Gastroesophageal sphincter (tissue), 4 donors: ENCODE measurements around the gene HLA-A. TPM values are rescaled to one million over a fixed set of nuclear protein-coding genes. Genes with fewer than 3 reads are reported as not detected.

Source experiments
- ATAC-seq: fragments of 150-250 bp; one replicate; pipeline ENCODE4 v1.9.1; 2016; ENCODE audit warnings: mild to moderate bottlenecking, moderate library complexity
- H3K27ac ChIP-seq, 4 donors: fragments of 200-600 bp; sonication (generic) in 3 of 4; 1 replicate in 3 of 4; 2 replicates in 1 of 4; pipeline ENCODE4 v1.5.1; 2016 to 2019
- H3K27me3 ChIP-seq: fragments of 200-600 bp; sonication (generic); one replicate; pipeline ENCODE4 v1.5.1; 2019
- H3K36me3 ChIP-seq, 2 donors: fragments of 200-600 bp; sonication (generic); one replicate each; pipeline ENCODE4 v1.5.1; 2019; ENCODE audit warnings: control low read depth in 1 of 2
- H3K4me1 ChIP-seq, 3 donors: fragments of 200-600 bp; sonication (generic); 1 replicate in 2 of 3; 2 replicates in 1 of 3; pipeline ENCODE4 v1.5.1; 2016 to 2019; ENCODE audit warnings: control low read depth in 2 of 3
- H3K4me3 ChIP-seq, 2 donors: fragments of 200-600 bp; sonication (generic); one replicate each; pipeline ENCODE4 v1.5.1; 2019; ENCODE audit warnings: mild to moderate bottlenecking in 1 of 2, moderate library complexity in 1 of 2
- H3K9me3 ChIP-seq, 3 donors: fragments of 200-600 bp; sonication (generic); one replicate each; pipeline ENCODE4 v1.5.1; 2017 to 2019; ENCODE audit warnings: control low read depth in 2 of 3
- CTCF ChIP-seq, 4 experiments: fragments of 200-600 bp in 2 of 4; fragments of 450-650 bp in 2 of 4; sonication (generic) in 1 of 4; IDR thresholded peaks; one replicate each; pipeline ENCODE4 v1.5.1; 2017 to 2019; ENCODE audit warnings: antibody characterized with exemption in 4 of 4, mild to moderate bottlenecking in 2 of 4, moderate library complexity in 2 of 4
- EP300 ChIP-seq: sonication (generic); formaldehyde crosslinking; IDR thresholded peaks from one replicate; pipeline ENCODE4 v1.6.1; 2017; ENCODE audit warnings: antibody characterized with exemption, mild to moderate bottlenecking
- POLR2A ChIP-seq, 2 donors: fragments of 450-650 bp; IDR thresholded peaks; one replicate each; pipeline ENCODE4 v1.6.1; 2017; ENCODE audit warnings: antibody characterized with exemption in 2 of 2, mild to moderate bottlenecking in 2 of 2, moderate library complexity in 1 of 2
- POLR2AphosphoS5 ChIP-seq: sonication (generic); formaldehyde crosslinking; IDR thresholded peaks from one replicate; pipeline ENCODE4 v1.6.1; 2017; ENCODE audit warnings: antibody characterized with exemption
- WGBS, 2 donors: methylation state at CpG; one replicate each; pipeline ENCODE4 v1.1.5; 2018; ENCODE audit warnings: low coverage in 1 of 2; 5-methylcytosine and 5-hydroxymethylcytosine counted together
- total RNA-seq, 4 donors: library from RNA; depleted of rRNA; stranded (reverse); fragments of >200 nt; gene quantifications; one replicate each; pipeline ENCODE4 v1.1.0, GENCODE V29; 2016

Gene HLA-A
- total RNA-seq, 4 donors from 2014 or later, result 281 to 626 (median 424) TPM

GRCh38 chr6:29946223-29947076 lies 4.1 kb downstream of the HLA-A start:
- no peak for ATAC-seq
- peaks cover 0 to 28% of the 10 kb centered on the region in 2 donors for H3K36me3 ChIP-seq
- WGBS, 2 donors, result 82 to 86% methylated on average over 5 to 6 of the region's 6 CpGs
- H3K27me3 ChIP-seq, result no peaks in the 10 kb centered on the region
- no peak overlapping the region for H3K4me3 ChIP-seq
- H3K27ac ChIP-seq, result no peak overlapping the region
- peaks cover 0 to 25% (median 0%) of the 10 kb centered on the region in 3 donors for H3K4me1 ChIP-seq
- TF ChIP-seq POLR2AphosphoS5 (no peak), CTCF (IDR thresholded peaks at IDR 0.05) (no peak), POLR2A (IDR thresholded peaks at IDR 0.05) (no peak), EP300 (no peak)
- H3K9me3 ChIP-seq, result no peaks in the 10 kb centered on the region

- Histone ChIP-seq H3K4me1 (peaks cover 0 to 21% (median 0%) of the 10 kb centered on the region in 3 donors), H3K9me3 (no peaks in the 10 kb centered on the region), H3K36me3 (peaks cover 0 to 28% of the 10 kb centered on the region in 2 donors), H3K27ac (peak overlapping the region in 1 of 4 donors; percentile 24), H3K27me3 (no peaks in the 10 kb centered on the region), H3K4me3 (no peak overlapping the region)
- TF ChIP-seq EP300 (no peak), POLR2A (IDR thresholded peaks at IDR 0.05) (no peak), POLR2AphosphoS5 (no peak), CTCF (IDR thresholded peaks at IDR 0.05) (no peak)
- no peak for ATAC-seq
- 68 to 76% methylated on average over 2 to 3 of the region's 3 CpGs for WGBS, 2 donors
Observed at GRCh38 chr6:29947077-29947980, 5.0 kb downstream of the HLA-A start.

- Histone ChIP-seq H3K36me3 (peaks cover 0 to 28% of the 10 kb centered on the region in 2 donors), H3K4me3 (no peak overlapping the region), H3K9me3 (no peaks in the 10 kb centered on the region), H3K27me3 (no peaks in the 10 kb centered on the region), H3K4me1 (peaks cover 0 to 29% (median 0%) of the 10 kb centered on the region in 3 donors), H3K27ac (no peak overlapping the region)
- ATAC-seq, result no peak
- TF ChIP-seq CTCF (IDR thresholded peaks at IDR 0.05), result no peak
- no peak for TF ChIP-seq POLR2A (IDR thresholded peaks at IDR 0.05)
- no peak for TF ChIP-seq POLR2AphosphoS5
- no peak for TF ChIP-seq EP300
- WGBS, 2 donors, result 17 to 100% methylated on average over 1 of the region's 2 CpGs
Observed at GRCh38 chr6:29948277-29948676, 5.9 kb downstream of the HLA-A start.

- peaks cover 0 to 18% (median 0%) of the 10 kb centered on the region in 3 donors for H3K4me1 ChIP-seq
- no peak for TF ChIP-seq POLR2AphosphoS5
- TF ChIP-seq CTCF (IDR thresholded peaks at IDR 0.05), result no peak
- TF ChIP-seq EP300, result no peak
- TF ChIP-seq POLR2A (IDR thresholded peaks at IDR 0.05), result no peak
- no peaks in the 10 kb centered on the region for H3K27me3 ChIP-seq
- ATAC-seq, result no peak
- WGBS, 2 donors, result 53 to 84% methylated on average over 3 to 6 of the region's 7 CpGs
- H3K4me3 ChIP-seq, result no peak overlapping the region
- peaks cover 0 to 25% of the 10 kb centered on the region in 2 donors for H3K36me3 ChIP-seq
- no peak overlapping the region for H3K27ac ChIP-seq
- H3K9me3 ChIP-seq, result no peaks in the 10 kb centered on the region
Observed at GRCh38 chr6:29949934-29950333, 7.6 kb downstream of the HLA-A start.
